Subcutaneous abdominal adipose tissue (tissue), 5 donors: ENCODE data around the gene WNK2.

ENCODE experiments used
- H3K27ac ChIP-seq: one replicate; pipeline ENCODE4 v1.7.0; 2013; ENCODE audit warnings: low read depth, mild to moderate bottlenecking, inconsistent platforms, low read length, moderate library complexity
- H3K27me3 ChIP-seq, 5 donors: one replicate each; pipeline ENCODE4 v1.7.0; 2013; ENCODE audit warnings: low read length in 5 of 5, inconsistent platforms in 1 of 5; ENCODE audit not compliant: control insufficient read depth in 5 of 5, insufficient read depth in 4 of 5
- H3K36me3 ChIP-seq, 5 donors: one replicate each; pipeline ENCODE4 v1.7.0; 2013; ENCODE audit warnings: low read length in 5 of 5; ENCODE audit not compliant: control insufficient read depth in 5 of 5, insufficient read depth in 5 of 5
- H3K4me1 ChIP-seq, 5 donors: one replicate each; pipeline ENCODE4 v1.7.0; 2013; ENCODE audit warnings: low read length in 5 of 5, mild to moderate bottlenecking in 3 of 5, moderate library complexity in 1 of 5; ENCODE audit not compliant: control insufficient read depth in 5 of 5, insufficient read depth in 5 of 5
- H3K4me3 ChIP-seq, 5 donors: one replicate each; pipeline ENCODE4 v1.7.0; 2013; ENCODE audit warnings: low read length in 5 of 5, low read depth in 1 of 5
- H3K9ac ChIP-seq, 5 donors: one replicate each; pipeline ENCODE4 v1.7.0; 2013; ENCODE audit warnings: low read length in 5 of 5, mild to moderate bottlenecking in 4 of 5, moderate library complexity in 3 of 5
- H3K9me3 ChIP-seq, 5 donors: one replicate each; pipeline ENCODE4 v1.7.0; 2013; ENCODE audit warnings: low read length in 5 of 5; ENCODE audit not compliant: control insufficient read depth in 5 of 5
- donor health status: healthy.
- donor health status: healthy.
- donor health status: healthy.
- donor health status: healthy.
- donor health status: healthy.

The WNK2 gene

GRCh38 chr9:93190656-93191353 is 6.9 kb downstream of the WNK2 start:
- no peaks in the 10 kb centered on the region for H3K4me1 ChIP-seq

GRCh38 chr9:93191354-93191660 is 7.4 kb downstream of the WNK2 start:
- H3K4me3 ChIP-seq = no peak overlapping the region
- H3K9me3 ChIP-seq = peaks cover 0 to 4% (median 3%) of the 10 kb centered on the region in 5 donors
- H3K36me3 ChIP-seq = no peaks in the 10 kb centered on the region
- no peak overlapping the region for H3K9ac ChIP-seq
- H3K4me1 ChIP-seq = no peaks in the 10 kb centered on the region
- H3K27ac ChIP-seq = no peak overlapping the region
- H3K27me3 ChIP-seq = peaks cover 0 to 17% (median 15%) of the 10 kb centered on the region in 5 donors

More at GRCh38 chr9:93190656-93191353, 6.9 kb downstream of the WNK2 start:
- no peak overlapping the region for H3K4me3 ChIP-seq
- H3K36me3 ChIP-seq = no peaks in the 10 kb centered on the region
- no peaks in the 10 kb centered on the region for H3K9me3 ChIP-seq
- H3K27me3 ChIP-seq = peaks cover 1 to 22% (median 11%) of the 10 kb centered on the region in 5 donors
- no peak overlapping the region for H3K27ac ChIP-seq
- H3K9ac ChIP-seq = no peak overlapping the region

GRCh38 chr9:93192721-93193387 is 8.9 kb downstream of the WNK2 start:
- Histone ChIP-seq H3K4me3 (no peak overlapping the region), H3K36me3 (no peaks in the 10 kb centered on the region), H3K27ac (no peak overlapping the region), H3K27me3 (peaks cover 0 to 12% (median 8%) of the 10 kb centered on the region in 5 donors), H3K9ac (no peak overlapping the region), H3K9me3 (peaks cover 0 to 8% (median 6%) of the 10 kb centered on the region in 5 donors), H3K4me1 (no peaks in the 10 kb centered on the region)

DNA sequence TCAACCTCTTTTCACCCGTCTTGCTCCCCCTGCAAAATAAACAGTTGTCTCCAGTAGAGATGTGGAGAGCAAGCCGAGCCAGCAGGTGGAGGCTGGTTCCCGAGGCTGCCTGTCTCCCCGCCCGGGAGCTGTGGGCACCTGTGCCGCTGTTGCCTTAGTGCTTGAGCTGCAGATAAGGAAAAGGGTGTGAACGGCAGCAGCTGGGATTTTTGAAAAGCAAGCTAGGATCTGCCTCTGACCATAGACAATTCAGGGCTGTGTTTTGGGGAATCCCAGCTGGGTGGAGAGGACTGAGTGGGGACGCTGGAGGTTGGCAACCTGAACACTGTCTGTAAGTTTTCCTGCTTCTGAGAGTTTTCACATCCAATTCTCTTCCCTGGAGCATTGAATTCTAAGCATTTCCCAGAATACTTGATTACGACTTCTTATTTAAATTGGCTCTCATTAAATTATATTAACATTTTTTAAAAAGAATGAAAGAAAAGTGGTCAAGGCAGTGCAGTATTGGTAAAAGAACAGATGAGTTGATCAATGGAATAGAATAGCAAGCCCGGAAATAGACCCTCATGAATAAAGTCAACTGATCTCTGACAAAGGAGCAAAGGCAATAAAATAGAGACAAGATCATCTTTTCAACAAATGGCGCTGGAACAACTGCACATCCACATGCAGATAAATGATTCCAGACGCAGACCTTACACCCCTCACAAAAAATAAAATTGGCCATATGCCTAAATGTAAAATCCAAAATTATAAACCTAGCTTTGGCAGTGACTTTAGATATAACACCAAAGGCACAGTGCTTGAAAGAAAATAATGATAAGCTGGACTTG is 9.7 kb downstream of the WNK2 start:
- Histone ChIP-seq H3K27ac (no peak overlapping the region), H3K9ac (no peak overlapping the region), H3K27me3 (peaks cover 0 to 11% (median 6%) of the 10 kb centered on the region in 5 donors), H3K4me3 (no peak overlapping the region), H3K9me3 (peaks cover 0 to 8% (median 6%) of the 10 kb centered on the region in 5 donors), H3K36me3 (no peaks in the 10 kb centered on the region), H3K4me1 (no peaks in the 10 kb centered on the region)

DNA sequence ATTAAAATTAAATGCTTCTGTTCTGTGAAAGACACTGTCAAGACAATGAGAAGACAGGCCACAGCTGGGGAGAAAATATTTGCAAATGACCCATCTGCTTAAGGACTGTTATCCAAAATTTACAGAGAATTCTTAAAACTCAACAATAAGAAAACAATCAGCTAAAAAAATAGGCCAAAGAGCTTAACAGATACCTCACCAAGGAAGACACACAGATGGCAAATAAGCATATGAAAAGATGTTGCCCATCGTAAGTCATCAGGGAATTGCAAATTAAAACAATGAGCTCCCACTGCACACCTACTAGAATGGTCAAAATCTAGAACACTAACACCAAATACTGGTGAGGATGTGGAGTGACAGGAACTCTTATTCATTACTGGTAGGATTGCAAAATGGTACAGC is 10.3 kb downstream of the WNK2 start:
- H3K36me3 ChIP-seq = no peaks in the 10 kb centered on the region
- no peak overlapping the region for H3K9ac ChIP-seq
- H3K4me1 ChIP-seq = no peaks in the 10 kb centered on the region
- H3K27ac ChIP-seq = no peak overlapping the region
- H3K4me3 ChIP-seq = no peak overlapping the region
- peaks cover 0 to 9% (median 6%) of the 10 kb centered on the region in 5 donors for H3K27me3 ChIP-seq
- peaks cover 0 to 8% (median 6%) of the 10 kb centered on the region in 5 donors for H3K9me3 ChIP-seq

DNA sequence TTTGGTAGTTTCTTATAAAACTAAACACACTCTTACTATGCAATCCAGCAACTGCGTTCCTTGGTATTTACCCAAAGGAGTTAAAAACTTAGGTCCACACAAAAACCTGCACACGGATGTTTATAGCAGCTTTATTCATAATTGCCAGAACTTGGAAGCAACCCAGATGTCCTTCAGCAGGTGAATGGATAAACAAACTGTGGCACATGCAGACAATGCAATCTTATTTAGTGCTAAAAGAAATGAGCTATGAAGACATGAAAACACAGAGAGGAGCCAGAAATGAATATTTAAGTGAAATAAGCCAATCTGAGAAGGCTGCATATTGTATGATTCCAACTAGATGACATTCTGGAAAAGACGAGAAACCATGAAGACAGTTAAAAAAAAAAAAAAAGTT is 10.7 kb downstream of the WNK2 start:
- H3K9me3 ChIP-seq = peaks cover 0 to 8% (median 6%) of the 10 kb centered on the region in 5 donors
- no peaks in the 10 kb centered on the region for H3K36me3 ChIP-seq
- H3K27ac ChIP-seq = no peak overlapping the region
- no peak overlapping the region for H3K4me3 ChIP-seq
- H3K4me1 ChIP-seq = no peaks in the 10 kb centered on the region
- H3K27me3 ChIP-seq = peaks cover 0 to 9% (median 6%) of the 10 kb centered on the region in 5 donors
- no peak overlapping the region for H3K9ac ChIP-seq

- Histone ChIP-seq H3K27ac (no peak overlapping the region), H3K4me1 (no peaks in the 10 kb centered on the region), H3K9ac (no peak overlapping the region), H3K4me3 (no peak overlapping the region), H3K27me3 (peaks cover 0 to 6% (median 0%) of the 10 kb centered on the region in 5 donors), H3K36me3 (no peaks in the 10 kb centered on the region), H3K9me3 (peaks cover 0 to 8% (median 6%) of the 10 kb centered on the region in 5 donors)
Observed at GRCh38 chr9:93196096-93197055, 12.4 kb downstream of the WNK2 start.

DNA sequence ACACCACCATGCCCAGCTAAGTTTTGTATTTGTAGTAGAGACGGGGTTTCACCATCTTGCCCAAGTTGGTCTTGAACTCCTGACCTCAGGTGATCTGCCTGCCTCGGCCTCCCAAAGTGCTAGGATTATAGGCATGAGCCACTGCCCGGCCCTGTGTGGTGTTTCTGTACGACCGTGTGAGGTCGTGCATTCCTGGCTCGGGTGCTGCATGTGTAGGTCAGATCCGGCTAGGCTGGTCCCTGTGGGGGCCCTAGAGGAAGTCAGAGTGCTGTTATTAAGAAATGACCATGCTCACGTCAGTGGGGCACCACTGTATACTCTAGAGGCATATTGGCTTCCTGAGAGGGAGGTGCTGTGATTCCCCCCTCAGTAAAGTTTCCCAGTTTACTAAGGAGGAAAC is 13.7 kb downstream of the WNK2 start:
- peaks cover 0 to 8% (median 6%) of the 10 kb centered on the region in 5 donors for H3K9me3 ChIP-seq
- H3K27me3 ChIP-seq = peaks cover 0 to 4% (median 2%) of the 10 kb centered on the region in 5 donors
- H3K27ac ChIP-seq = no peak overlapping the region
- no peak overlapping the region for H3K9ac ChIP-seq
- H3K4me3 ChIP-seq = no peak overlapping the region
- no peaks in the 10 kb centered on the region for H3K4me1 ChIP-seq
- no peaks in the 10 kb centered on the region for H3K36me3 ChIP-seq

- Histone ChIP-seq H3K9me3 (peaks cover 0 to 8% (median 6%) of the 10 kb centered on the region in 5 donors), H3K27me3 (peaks cover 0 to 6% (median 5%) of the 10 kb centered on the region in 5 donors), H3K4me3 (no peak overlapping the region), H3K9ac (no peak overlapping the region), H3K27ac (no peak overlapping the region), H3K36me3 (no peaks in the 10 kb centered on the region), H3K4me1 (no peaks in the 10 kb centered on the region)
Observed at GRCh38 chr9:93198117-93198837, 14.3 kb downstream of the WNK2 start.
